ENCODE measurements around the gene TMEM129. TPM values are rescaled to one million over a fixed set of nuclear protein-coding genes. Genes with fewer than 3 reads are reported as not detected.

Gene TMEM129
- total and polyA plus RNA-seq, 7 donors, result 11.8 to 43.6 (median 31.6) TPM

- peaks cover 12 to 96% of the 10 kb centered on the region in 2 donors for H3K36me3 ChIP-seq (ENCODE audit: insufficient read depth in 1 of 2, low read depth in 1 of 2)
- peaks cover 10% of the 10 kb centered on the region for H3K4me1 ChIP-seq
- H3K9me3 ChIP-seq, result no peaks in the 10 kb centered on the region
- DNase-seq, result no peak
- H3K27ac ChIP-seq, result no peak overlapping the region
- no peak for TF ChIP-seq CTCF (IDR thresholded peaks at IDR 0.05)
- no peak for ATAC-seq
- no peaks in the 10 kb centered on the region for H3K27me3 ChIP-seq (ENCODE audit: insufficient read depth in 3 of 3, low read length in 2 of 3)
- H3K4me3 ChIP-seq, result no peak overlapping the region
- WGBS, 3 donors, result 36 to 60% (median 48%) methylated on average over 5 of the region's 5 CpGs
- intact Hi-C loops (cut with DNase I), result no loop called here
These were observed 25.2 kb downstream of the TMEM129 start for GRCh38 chr4:1695913-1696312.

- 23 to 43% (median 28%) methylated on average over 7 of the region's 7 CpGs for WGBS, 3 donors
- Histone ChIP-seq H3K36me3 (ENCODE audit: insufficient read depth in 1 of 2, low read depth in 1 of 2) (peaks cover 7 to 78% of the 10 kb centered on the region in 2 donors), H3K4me3 (no peak overlapping the region), H3K27me3 (ENCODE audit: insufficient read depth in 3 of 3, low read length in 2 of 3) (no peaks in the 10 kb centered on the region), H3K4me1 (peaks cover 10% of the 10 kb centered on the region), H3K27ac (no peak overlapping the region), H3K9me3 (no peaks in the 10 kb centered on the region)
- DNase-seq (peak; percentile 68 to 85), ATAC-seq (peak; percentile 92 to 97 (median 94))
- TF ChIP-seq CTCF (IDR thresholded peaks at IDR 0.05), result peak; percentile 94
- intact Hi-C loops (cut with DNase I), result loop anchor here (1.0 to 5.0 kb wide), 2 partner anchors 33 to 34 kb away; no protein-coding TSS in a partner anchor
These were observed 27.8 kb downstream of the TMEM129 start for GRCh38 chr4:1693131-1693896.

GRCh38 chr4:1691737-1692373 is 29.3 kb downstream of the TMEM129 start:
- no peak for DNase-seq
- 83 to 88% (median 87%) methylated on average over 9 of the region's 9 CpGs for whole genome bisulfite sequencing, 3 donors
- Histone ChIP-seq H3K36me3 (ENCODE audit: insufficient read depth in 1 of 2, low read depth in 1 of 2) (peaks cover 2 to 65% of the 10 kb centered on the region in 2 donors), H3K27ac (no peak overlapping the region), H3K9me3 (no peaks in the 10 kb centered on the region), H3K27me3 (ENCODE audit: insufficient read depth in 3 of 3, low read length in 2 of 3) (no peaks in the 10 kb centered on the region), H3K4me3 (no peak overlapping the region), H3K4me1 (peaks cover 16% of the 10 kb centered on the region)
- intact Hi-C loops (cut with DNase I), result loop anchor here in 1 of 2 donors (5.0 kb wide), 1 partner anchor 35 kb away; no protein-coding TSS in a partner anchor
- no peak for TF ChIP-seq CTCF (IDR thresholded peaks at IDR 0.05)
- no peak for ATAC-seq

GRCh38 chr4:1690698-1691097 is 30.4 kb downstream of the TMEM129 start:
- Histone ChIP-seq H3K4me3 (no peak overlapping the region), H3K9me3 (no peaks in the 10 kb centered on the region), H3K36me3 (ENCODE audit: insufficient read depth in 1 of 2, low read depth in 1 of 2) (peaks cover 0 to 53% of the 10 kb centered on the region in 2 donors), H3K4me1 (peaks cover 15% of the 10 kb centered on the region), H3K27me3 (ENCODE audit: insufficient read depth in 3 of 3, low read length in 2 of 3) (no peaks in the 10 kb centered on the region), H3K27ac (no peak overlapping the region)
- 88 to 98% (median 94%) methylated on average over 3 of the region's 3 CpGs for WGBS, 3 donors
- TF ChIP-seq CTCF (IDR thresholded peaks at IDR 0.05), result no peak
- ATAC-seq (no peak), DNase-seq (no peak)
- intact Hi-C loops (cut with DNase I), result loop anchor here in 1 of 2 donors (5.0 kb wide), 1 partner anchor 37 kb away; no protein-coding TSS in a partner anchor

Measured in psoas muscle (tissue), 8 donors.